ENCODE results near the gene EBI3. TPM values are rescaled to one million over a fixed set of nuclear protein-coding genes. Genes with fewer than 3 reads are reported as not detected.

EBI3 gene
- total RNA-seq, 2 experiments from 2014 or later, result not detected

DNA sequence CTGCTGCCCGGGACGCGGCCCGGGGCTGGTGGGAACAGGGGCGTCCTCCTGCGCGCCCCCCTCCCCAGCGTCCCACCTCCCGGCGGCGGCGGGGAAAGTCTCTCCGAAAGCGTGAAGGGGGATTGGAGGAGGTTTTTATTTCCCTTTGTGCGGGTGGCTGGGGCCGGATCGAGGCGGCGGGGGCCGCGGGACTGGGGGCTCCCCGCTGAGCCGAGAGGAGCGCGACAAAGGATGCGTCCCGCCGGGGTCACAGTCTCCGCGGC is 49.9 kb downstream of the EBI3 start:
- Mint-ChIP-seq H3K4me1 (ENCODE audit: low read depth) (no peaks in the 10 kb centered on the region), H3K27me3 (peaks cover 30% of the 10 kb centered on the region), H3K4me3 (no peak overlapping the region), H3K9me3 (no peaks in the 10 kb centered on the region), H3K36me3 (ENCODE audit: low read depth) (no peaks in the 10 kb centered on the region), H3K27ac (no peak overlapping the region)
- Histone ChIP-seq H3K27ac (ENCODE audit: low read depth in 1 of 2, low read length in 2 of 2) (no peak overlapping the region), H3K9me3 (ENCODE audit: control insufficient read depth in 1 of 2, insufficient read depth in 1 of 2, low read length in 2 of 2) (peaks cover 0 to 5% of the 10 kb centered on the region in 2 experiments), H3K27me3 (ENCODE audit: control insufficient read depth in 1 of 2, insufficient read depth in 2 of 2, low read length in 2 of 2) (peaks cover 15 to 16% of the 10 kb centered on the region in 2 experiments), H3K36me3 (ENCODE audit: insufficient read depth, low read length) (no peaks in the 10 kb centered on the region), H3K4me3 (ENCODE audit: low read length) (no peak overlapping the region), H3K4me1 (ENCODE audit: insufficient read depth, low read length) (peaks cover 15% of the 10 kb centered on the region)
- ATAC-seq (ENCODE audit: poor library complexity) (no peak), DNase-seq (no peak)
- intact Hi-C loops (cut with DNase I, micrococcal nuclease), result no loop called here
- ChIA-PET POLR2A (no interaction called here), CTCF (no interaction called here)
- TF ChIP-seq, protein P1, sequence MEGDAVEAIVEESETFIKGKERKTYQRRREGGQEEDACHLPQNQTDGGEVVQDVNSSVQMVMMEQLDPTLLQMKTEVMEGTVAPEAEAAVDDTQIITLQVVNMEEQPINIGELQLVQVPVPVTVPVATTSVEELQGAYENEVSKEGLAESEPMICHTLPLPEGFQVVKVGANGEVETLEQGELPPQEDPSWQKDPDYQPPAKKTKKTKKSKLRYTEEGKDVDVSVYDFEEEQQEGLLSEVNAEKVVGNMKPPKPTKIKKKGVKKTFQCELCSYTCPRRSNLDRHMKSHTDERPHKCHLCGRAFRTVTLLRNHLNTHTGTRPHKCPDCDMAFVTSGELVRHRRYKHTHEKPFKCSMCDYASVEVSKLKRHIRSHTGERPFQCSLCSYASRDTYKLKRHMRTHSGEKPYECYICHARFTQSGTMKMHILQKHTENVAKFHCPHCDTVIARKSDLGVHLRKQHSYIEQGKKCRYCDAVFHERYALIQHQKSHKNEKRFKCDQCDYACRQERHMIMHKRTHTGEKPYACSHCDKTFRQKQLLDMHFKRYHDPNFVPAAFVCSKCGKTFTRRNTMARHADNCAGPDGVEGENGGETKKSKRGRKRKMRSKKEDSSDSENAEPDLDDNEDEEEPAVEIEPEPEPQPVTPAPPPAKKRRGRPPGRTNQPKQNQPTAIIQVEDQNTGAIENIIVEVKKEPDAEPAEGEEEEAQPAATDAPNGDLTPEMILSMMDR (IDR thresholded peaks at IDR 0.05), result no peak

DNA sequence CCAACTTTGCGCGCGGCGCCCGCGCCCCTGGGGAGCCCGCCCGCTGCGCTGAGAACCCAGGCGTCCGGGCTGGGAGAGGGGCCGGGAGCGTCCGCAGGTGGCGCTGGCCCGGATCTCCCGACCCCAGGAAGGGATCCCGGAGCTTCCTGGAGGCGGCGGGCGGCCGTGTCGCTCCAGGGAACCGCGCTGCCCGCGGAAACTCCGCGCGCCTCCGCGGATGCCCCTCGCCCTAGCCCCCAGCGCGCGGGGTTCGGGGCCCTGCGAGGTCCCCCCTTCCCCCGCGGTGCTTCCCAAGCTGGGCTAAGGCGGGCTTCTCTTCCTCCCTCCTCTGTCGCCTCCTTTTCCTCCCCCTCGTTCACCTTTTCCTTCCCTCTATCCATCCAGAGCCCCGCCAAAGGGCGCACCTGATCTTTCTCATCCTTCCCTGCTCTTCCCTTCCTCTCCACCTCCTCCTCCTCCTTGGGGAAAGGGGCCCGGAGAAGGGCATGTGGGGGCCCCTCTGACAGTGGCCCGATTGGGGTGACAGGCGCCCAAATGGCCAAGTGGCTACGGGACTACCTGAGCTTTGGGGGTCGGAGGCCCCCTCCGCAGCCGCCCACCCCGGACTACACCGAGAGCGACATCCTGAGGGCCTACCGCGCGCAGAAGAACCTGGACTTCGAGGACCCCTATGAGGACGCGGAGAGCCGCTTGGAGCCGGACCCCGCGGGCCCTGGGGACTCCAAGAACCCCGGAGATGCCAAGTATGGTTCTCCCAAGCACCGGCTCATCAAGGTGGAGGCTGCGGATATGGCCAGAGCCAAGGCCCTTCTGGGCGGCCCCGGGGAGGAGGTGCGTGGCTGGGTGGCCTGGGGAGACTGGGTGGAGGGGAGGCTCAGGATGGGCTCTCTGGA is 50.5 kb downstream of the EBI3 start:
- Histone ChIP-seq H3K9me3 (ENCODE audit: control insufficient read depth in 1 of 2, insufficient read depth in 1 of 2, low read length in 2 of 2) (peaks cover 0 to 5% of the 10 kb centered on the region in 2 experiments), H3K27me3 (ENCODE audit: control insufficient read depth in 1 of 2, insufficient read depth in 2 of 2, low read length in 2 of 2) (peaks cover 15 to 16% of the 10 kb centered on the region in 2 experiments), H3K27ac (ENCODE audit: low read depth in 1 of 2, low read length in 2 of 2) (no peak overlapping the region), H3K4me1 (ENCODE audit: insufficient read depth, low read length) (peaks cover 15% of the 10 kb centered on the region), H3K4me3 (ENCODE audit: low read length) (no peak overlapping the region), H3K36me3 (ENCODE audit: insufficient read depth, low read length) (no peaks in the 10 kb centered on the region)
- ATAC-seq (ENCODE audit: poor library complexity), result no peak
- ChIA-PET POLR2A (no interaction called here), CTCF (no interaction called here)
- no peaks in the 10 kb centered on the region for H3K36me3 Mint-ChIP-seq (ENCODE audit: low read depth)
- intact Hi-C loops (cut with DNase I, micrococcal nuclease), result no loop called here
- no peak for DNase-seq
- peaks cover 30% of the 10 kb centered on the region for H3K27me3 Mint-ChIP-seq
- H3K4me1 Mint-ChIP-seq (ENCODE audit: low read depth), result no peaks in the 10 kb centered on the region
- H3K4me3 Mint-ChIP-seq, result peak overlapping the region; percentile 45
- TF ChIP-seq, protein P1 (IDR thresholded peaks at IDR 0.05), result no peak
- H3K27ac Mint-ChIP-seq, result no peak overlapping the region
- no peaks in the 10 kb centered on the region for H3K9me3 Mint-ChIP-seq

DNA sequence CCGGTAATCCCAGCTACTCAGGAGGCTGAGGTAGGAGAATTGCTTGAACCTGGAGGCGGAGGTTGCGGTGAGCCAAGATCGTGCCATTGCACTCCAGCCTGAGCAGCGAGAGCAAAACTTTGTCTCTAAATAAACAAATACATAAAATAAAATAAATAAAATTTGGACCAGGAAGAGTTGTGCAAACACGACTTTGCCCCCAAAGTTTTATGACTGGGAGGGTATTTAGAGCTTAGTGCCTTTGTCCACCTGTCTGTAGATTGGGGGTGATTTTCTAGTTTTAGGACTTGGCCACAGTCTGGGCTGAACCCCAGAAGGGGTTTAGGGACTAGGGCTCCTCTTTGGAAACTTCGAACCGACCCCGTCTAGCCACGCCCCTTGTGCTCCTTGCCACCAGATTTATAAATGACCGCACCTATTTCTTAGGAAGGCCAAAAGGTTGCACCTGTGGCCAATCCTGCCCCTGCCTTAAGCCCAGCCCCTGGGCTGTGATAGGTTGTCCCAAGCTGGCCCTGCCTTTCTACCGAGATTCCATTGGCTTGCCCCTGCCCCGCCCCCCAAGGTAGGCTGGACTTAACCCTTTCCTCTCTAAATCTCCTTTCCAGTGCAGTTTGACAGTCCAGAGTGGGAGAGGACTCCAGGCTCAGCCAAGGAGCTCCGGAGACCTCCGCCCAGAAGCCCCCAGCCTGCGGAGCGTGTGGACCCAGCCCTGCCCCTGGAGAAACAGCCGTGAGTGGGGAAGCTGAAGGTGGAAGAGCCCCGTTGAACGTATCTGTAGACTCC is 55.0 kb downstream of the EBI3 start:
- ChIA-PET POLR2A (no interaction called here), CTCF (no interaction called here)
- intact Hi-C loops (cut with DNase I, micrococcal nuclease), result no loop called here
- H3K27me3 Mint-ChIP-seq, result peaks cover 17% of the 10 kb centered on the region
- Histone ChIP-seq H3K27me3 (ENCODE audit: control insufficient read depth in 1 of 2, insufficient read depth in 2 of 2, low read length in 2 of 2) (peaks cover 15 to 16% of the 10 kb centered on the region in 2 experiments), H3K4me3 (ENCODE audit: low read length) (no peak overlapping the region), H3K36me3 (ENCODE audit: insufficient read depth, low read length) (no peaks in the 10 kb centered on the region), H3K27ac (ENCODE audit: low read depth in 1 of 2, low read length in 2 of 2) (no peak overlapping the region), H3K4me1 (ENCODE audit: insufficient read depth, low read length) (peaks cover 8% of the 10 kb centered on the region), H3K9me3 (ENCODE audit: control insufficient read depth in 1 of 2, insufficient read depth in 1 of 2, low read length in 2 of 2) (peaks cover 0 to 5% of the 10 kb centered on the region in 2 experiments)
- TF ChIP-seq, protein P1 (IDR thresholded peaks at IDR 0.05), result no peak
- no peak for ATAC-seq (ENCODE audit: poor library complexity)
- no peak for DNase-seq
- no peaks in the 10 kb centered on the region for H3K4me1 Mint-ChIP-seq (ENCODE audit: low read depth)
- no peak overlapping the region for H3K27ac Mint-ChIP-seq
- no peaks in the 10 kb centered on the region for H3K9me3 Mint-ChIP-seq
- H3K4me3 Mint-ChIP-seq, result no peak overlapping the region
- H3K36me3 Mint-ChIP-seq (ENCODE audit: low read depth), result no peaks in the 10 kb centered on the region
